Uterus (tissue), 2 donors: Measurements from ENCODE around the gene RNF123.

Source experiments
- POLR2A ChIP-seq, 2 donors: fragments of 450-650 bp; IDR thresholded peaks; one replicate each; pipeline ENCODE4 v1.6.1; 2016; ENCODE audit warnings: antibody characterized with exemption in 2 of 2, mild to moderate bottlenecking in 1 of 2, moderate library complexity in 1 of 2
- TF ChIP-seq, protein P1 (sequence below), 4 experiments: fragments of 200-600 bp in 2 of 4; fragments of 450-650 bp in 2 of 4; sonication (generic) in 2 of 4; IDR thresholded peaks; one replicate each; pipeline ENCODE4 v1.5.1; 2016 to 2019; ENCODE audit warnings: antibody characterized with exemption in 4 of 4, mild to moderate bottlenecking in 2 of 4, moderate library complexity in 1 of 4

DNA sequence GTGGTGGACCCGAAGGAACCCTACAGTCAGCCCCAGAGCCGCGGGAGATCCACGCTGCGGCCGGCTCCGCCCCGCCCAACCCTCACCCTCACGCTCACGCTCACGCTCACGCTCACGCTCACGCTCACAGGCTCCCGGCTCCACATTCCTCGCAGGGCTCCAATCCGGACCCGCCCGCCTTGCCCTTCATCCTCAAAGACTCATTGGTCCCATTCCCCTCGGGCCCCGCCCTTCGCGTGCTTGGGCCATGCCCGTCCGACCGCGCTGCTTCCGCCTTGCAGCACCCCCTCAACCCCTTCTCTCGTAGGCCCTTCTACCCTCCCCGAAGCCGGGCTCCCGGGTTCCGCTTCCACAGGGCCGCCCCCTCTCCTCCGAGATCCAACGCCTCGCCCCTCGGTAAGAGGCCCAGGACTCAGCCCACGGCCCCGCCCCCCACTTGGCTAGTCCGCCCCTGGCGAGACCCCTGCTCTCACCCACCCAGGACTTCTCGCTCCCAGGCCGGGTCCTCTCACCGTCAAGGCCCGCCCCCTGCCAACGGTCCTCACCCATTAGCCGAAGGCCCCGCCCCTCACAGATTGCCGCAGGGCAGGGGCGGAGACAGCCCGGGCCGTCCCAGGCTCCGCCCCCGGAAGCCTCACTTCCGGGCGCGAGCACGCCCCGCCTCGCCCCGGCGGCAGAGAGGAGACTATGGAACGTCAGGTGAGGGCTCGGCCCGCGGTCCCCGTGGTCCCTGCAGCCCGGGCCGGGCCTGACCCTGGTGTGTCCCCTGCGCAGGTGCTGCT is 15.5 kb upstream of the RNF123 start, which contains the start of gene APEH:
- TF ChIP-seq POLR2A (IDR thresholded peaks at IDR 0.05) = peak in 1 of 2 donors; percentile 76
- TF ChIP-seq, protein P1, sequence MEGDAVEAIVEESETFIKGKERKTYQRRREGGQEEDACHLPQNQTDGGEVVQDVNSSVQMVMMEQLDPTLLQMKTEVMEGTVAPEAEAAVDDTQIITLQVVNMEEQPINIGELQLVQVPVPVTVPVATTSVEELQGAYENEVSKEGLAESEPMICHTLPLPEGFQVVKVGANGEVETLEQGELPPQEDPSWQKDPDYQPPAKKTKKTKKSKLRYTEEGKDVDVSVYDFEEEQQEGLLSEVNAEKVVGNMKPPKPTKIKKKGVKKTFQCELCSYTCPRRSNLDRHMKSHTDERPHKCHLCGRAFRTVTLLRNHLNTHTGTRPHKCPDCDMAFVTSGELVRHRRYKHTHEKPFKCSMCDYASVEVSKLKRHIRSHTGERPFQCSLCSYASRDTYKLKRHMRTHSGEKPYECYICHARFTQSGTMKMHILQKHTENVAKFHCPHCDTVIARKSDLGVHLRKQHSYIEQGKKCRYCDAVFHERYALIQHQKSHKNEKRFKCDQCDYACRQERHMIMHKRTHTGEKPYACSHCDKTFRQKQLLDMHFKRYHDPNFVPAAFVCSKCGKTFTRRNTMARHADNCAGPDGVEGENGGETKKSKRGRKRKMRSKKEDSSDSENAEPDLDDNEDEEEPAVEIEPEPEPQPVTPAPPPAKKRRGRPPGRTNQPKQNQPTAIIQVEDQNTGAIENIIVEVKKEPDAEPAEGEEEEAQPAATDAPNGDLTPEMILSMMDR (IDR thresholded peaks at IDR 0.05) = peak in 2 of 4 experiments; percentile 14 to 16
